Neutrophil (primary cell): ENCODE results near the gene SH3BP5.
A peak's percentile ranks its signal among the peaks of the same experiment; 100 is the strongest.

ENCODE experiments used
- H3K27ac ChIP-seq: fragments of 200-600 bp; sonication (generic); 2 replicates; pipeline ENCODE4 v1.5.1; 2016; ENCODE audit warnings: mild to moderate bottlenecking, moderate library complexity
- H3K27me3 ChIP-seq: fragments of 200-600 bp; sonication (generic); 2 replicates; pipeline ENCODE4 v1.6.0; 2016; ENCODE audit warnings: mild to moderate bottlenecking
- H3K36me3 ChIP-seq: fragments of 200-600 bp; sonication (generic); 2 replicates; pipeline ENCODE4 v1.5.1; 2017
- H3K4me1 ChIP-seq, 2 experiments: fragments of 200-600 bp in 1 of 2; sonication (generic) in 1 of 2; 1 replicate in 1 of 2; 2 replicates in 1 of 2; pipeline versions ENCODE4 v1.5.1 to v1.6.1; 2013 to 2016; ENCODE audit warnings: low read depth in 1 of 2, low read length in 1 of 2, mild to moderate bottlenecking in 1 of 2, moderate library complexity in 1 of 2; ENCODE audit not compliant: control insufficient read depth in 1 of 2, insufficient read depth in 1 of 2
- H3K4me3 ChIP-seq, 2 experiments: fragments of 200-600 bp in 1 of 2; sonication (generic) in 1 of 2; 1 replicate in 1 of 2; 2 replicates in 1 of 2; pipeline ENCODE4 v1.5.1; 2013 to 2016; ENCODE audit warnings: low read depth in 1 of 2, low read length in 1 of 2, mild to moderate bottlenecking in 1 of 2, moderate library complexity in 1 of 2
- H3K9me3 ChIP-seq: fragments of 200-600 bp; sonication (generic); 2 replicates; pipeline ENCODE4 v1.5.1; 2016
- TF ChIP-seq, protein P1 (sequence below): fragments of 200-600 bp; sonication (generic); IDR thresholded peaks from 2 replicates; pipeline ENCODE4 v1.5.1; 2016; ENCODE audit warnings: antibody characterized with exemption

Gene SH3BP5

GRCh38 chr3:15345066-15345607, 12.8 kb upstream of the SH3BP5 start:
- Histone ChIP-seq H3K27me3 (no peaks in the 10 kb centered on the region), H3K9me3 (no peaks in the 10 kb centered on the region), H3K36me3 (no peaks in the 10 kb centered on the region), H3K4me1 (peaks cover 34 to 46% of the 10 kb centered on the region in 2 experiments), H3K4me3 (no peak overlapping the region), H3K27ac (no peak overlapping the region)
- TF ChIP-seq, protein P1, sequence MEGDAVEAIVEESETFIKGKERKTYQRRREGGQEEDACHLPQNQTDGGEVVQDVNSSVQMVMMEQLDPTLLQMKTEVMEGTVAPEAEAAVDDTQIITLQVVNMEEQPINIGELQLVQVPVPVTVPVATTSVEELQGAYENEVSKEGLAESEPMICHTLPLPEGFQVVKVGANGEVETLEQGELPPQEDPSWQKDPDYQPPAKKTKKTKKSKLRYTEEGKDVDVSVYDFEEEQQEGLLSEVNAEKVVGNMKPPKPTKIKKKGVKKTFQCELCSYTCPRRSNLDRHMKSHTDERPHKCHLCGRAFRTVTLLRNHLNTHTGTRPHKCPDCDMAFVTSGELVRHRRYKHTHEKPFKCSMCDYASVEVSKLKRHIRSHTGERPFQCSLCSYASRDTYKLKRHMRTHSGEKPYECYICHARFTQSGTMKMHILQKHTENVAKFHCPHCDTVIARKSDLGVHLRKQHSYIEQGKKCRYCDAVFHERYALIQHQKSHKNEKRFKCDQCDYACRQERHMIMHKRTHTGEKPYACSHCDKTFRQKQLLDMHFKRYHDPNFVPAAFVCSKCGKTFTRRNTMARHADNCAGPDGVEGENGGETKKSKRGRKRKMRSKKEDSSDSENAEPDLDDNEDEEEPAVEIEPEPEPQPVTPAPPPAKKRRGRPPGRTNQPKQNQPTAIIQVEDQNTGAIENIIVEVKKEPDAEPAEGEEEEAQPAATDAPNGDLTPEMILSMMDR, result no peak

GRCh38 chr3:15342945-15343344, 10.6 kb upstream of the SH3BP5 start:
- H3K4me1 ChIP-seq, result peaks cover 34 to 44% of the 10 kb centered on the region in 2 experiments
- H3K9me3 ChIP-seq, result no peaks in the 10 kb centered on the region
- peak overlapping the region; percentile 86 for H3K27ac ChIP-seq
- TF ChIP-seq, protein P1, result no peak
- H3K4me3 ChIP-seq, result no peak overlapping the region
- no peaks in the 10 kb centered on the region for H3K27me3 ChIP-seq
- no peaks in the 10 kb centered on the region for H3K36me3 ChIP-seq

GRCh38 chr3:15342246-15342645, 9.9 kb upstream of the SH3BP5 start:
- Histone ChIP-seq H3K27ac (peak overlapping the region; percentile 86), H3K36me3 (no peaks in the 10 kb centered on the region), H3K4me1 (peaks cover 34 to 43% of the 10 kb centered on the region in 2 experiments), H3K4me3 (no peak overlapping the region), H3K9me3 (no peaks in the 10 kb centered on the region), H3K27me3 (no peaks in the 10 kb centered on the region)
- TF ChIP-seq, protein P1, result no peak

GRCh38 chr3:15341030-15341726, 8.8 kb upstream of the SH3BP5 start:
- Histone ChIP-seq H3K36me3 (no peaks in the 10 kb centered on the region), H3K27ac (peak overlapping the region; percentile 86), H3K27me3 (no peaks in the 10 kb centered on the region), H3K4me1 (peaks cover 34 to 43% of the 10 kb centered on the region in 2 experiments), H3K9me3 (no peaks in the 10 kb centered on the region), H3K4me3 (no peak overlapping the region)
- TF ChIP-seq, protein P1, result no peak

GRCh38 chr3:15339786-15340215, 7.4 kb upstream of the SH3BP5 start:
- Histone ChIP-seq H3K27ac (no peak overlapping the region), H3K4me1 (peaks cover 34 to 40% of the 10 kb centered on the region in 2 experiments), H3K36me3 (no peaks in the 10 kb centered on the region), H3K9me3 (no peaks in the 10 kb centered on the region), H3K4me3 (no peak overlapping the region), H3K27me3 (no peaks in the 10 kb centered on the region)
- TF ChIP-seq, protein P1, result no peak
